Fibroblast of skin of left quadriceps (primary cell): Measurements from ENCODE around the gene MAD1L1.
"Not testable (repeated sequence)": the region's sequence is repeated elsewhere in the genome, so short reads cannot be mapped to it uniquely, and the experiment has no call there.

Experiments used
- DNase-seq, 2 experiments: peaks; one replicate each; pipeline ENCODE4 v3.0.0-alpha.2; 2013; ENCODE audit warnings: low read depth in 2 of 2

Gene MAD1L1

GRCh38 chr7:2232766-2233520 lies at the start of gene MAD1L1:
Gene MAD1L1 (minus strand): TSS chr7:2232945. CDS start chr7:2230133, 2,812 bp downstream.
- DNase-seq, result peak; percentile 83 to 86

GRCh38 chr7:2282185-2282751 lies 49.5 kb upstream of the MAD1L1 start:
- DNase-seq, result no peak

- DNase-seq, result peak in 1 of 2 experiments; percentile 21
These were observed 48.8 kb upstream of the MAD1L1 start for GRCh38 chr7:2281541-2281940.

DNA sequence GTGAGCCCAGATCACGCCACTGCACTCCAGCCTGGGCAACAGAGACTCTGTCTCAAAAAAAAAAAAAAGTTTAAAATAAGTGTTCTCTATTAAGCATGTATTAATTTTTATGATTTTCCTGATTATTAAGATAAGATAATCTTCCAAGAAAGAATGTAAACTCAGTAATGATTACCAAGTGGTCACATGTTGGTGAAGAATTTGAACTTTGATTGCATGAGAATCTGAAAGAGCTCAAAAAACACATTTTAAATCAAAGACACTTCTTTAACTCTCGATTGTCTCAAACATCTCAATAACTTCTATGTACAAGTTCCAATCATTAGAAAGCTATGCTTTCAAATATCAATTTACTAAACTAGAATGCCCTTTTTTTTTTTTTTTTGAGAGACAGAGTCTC lies 47.7 kb upstream of the MAD1L1 start:
- DNase-seq, result no peak

- DNase-seq, result no peak
These were observed 47.2 kb upstream of the MAD1L1 start for GRCh38 chr7:2279896-2280295.

DNA sequence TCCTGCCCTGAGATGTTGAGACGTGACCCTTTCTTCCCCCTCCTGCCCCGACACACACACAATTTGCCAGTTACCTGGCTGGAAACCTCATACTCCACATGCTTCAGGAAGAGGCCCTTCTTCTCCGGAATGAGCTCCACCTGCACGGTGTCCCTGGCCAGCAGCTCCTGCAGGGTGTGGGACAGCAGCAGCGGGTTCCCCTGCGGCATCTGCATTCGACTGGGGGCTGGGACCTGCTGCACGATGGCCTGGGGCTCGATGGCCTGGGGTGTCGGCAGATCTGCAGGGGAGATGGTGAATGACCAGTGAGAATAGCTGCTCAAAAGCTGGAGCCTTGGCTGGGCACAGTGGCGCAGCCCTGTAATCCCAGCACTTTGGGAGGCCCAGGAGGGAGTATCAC lies 45.3 kb upstream of the MAD1L1 start:
- DNase-seq, result no peak

DNA sequence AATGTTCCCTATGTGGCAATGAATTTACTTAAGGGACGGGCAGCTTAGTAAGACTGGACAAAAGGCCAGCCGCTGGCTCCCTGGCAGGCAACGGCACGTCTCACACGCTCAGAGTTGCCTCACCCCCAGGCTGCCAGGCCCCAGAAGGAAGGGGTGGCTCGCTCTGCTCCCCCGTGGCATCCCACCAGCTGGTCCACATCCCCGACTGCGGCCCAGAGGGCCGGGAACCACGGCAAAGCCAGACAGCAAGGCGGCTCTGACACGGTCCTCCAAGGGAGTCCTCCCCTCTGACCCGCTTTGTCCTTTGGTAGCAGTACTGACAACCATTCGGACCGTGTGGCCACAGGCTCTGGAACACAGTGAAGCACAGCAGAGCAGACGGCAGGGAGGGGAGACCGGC lies 43.4 kb upstream of the MAD1L1 start:
- no peak for DNase-seq

DNA sequence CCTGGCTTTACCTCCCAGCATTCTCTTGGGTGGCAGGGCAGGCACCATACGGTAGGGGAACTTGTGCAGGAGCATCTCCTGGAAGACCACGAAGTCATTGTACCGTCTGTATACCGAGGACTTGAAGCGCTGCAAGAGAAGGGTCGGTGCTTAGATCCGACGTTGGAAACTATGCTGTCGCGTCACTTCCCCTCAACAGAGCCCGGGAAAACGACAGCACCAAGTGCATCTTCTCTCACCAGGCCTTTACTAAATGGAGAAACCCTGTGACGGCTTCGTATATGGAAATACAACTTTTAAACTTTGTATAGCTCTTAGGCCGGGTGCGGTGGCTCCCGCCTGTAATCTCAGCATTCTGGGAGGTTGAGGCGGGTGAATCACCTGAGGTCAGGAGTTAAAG lies 42.4 kb upstream of the MAD1L1 start:
- no peak for DNase-seq

DNA sequence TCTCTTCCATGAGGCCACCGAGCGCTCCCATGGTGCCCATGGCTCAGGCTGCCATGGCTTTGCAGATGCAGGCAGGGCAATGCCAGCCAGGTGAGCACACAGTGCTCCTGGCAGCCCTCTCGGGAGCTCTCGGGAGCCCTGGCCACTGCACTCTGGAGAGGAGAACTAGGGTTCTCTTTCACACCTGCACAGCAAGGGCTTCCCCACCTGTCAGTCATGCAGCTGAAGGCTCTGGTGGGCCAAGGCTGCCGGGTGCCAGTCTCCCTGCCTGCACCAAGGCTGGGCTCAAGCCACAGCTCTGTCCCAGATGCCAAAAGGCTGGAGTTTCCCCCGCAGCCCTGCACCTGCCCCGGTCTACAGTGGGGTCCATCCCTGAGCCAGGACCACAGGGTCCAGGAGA lies 41.9 kb upstream of the MAD1L1 start:
- no peak for DNase-seq

DNA sequence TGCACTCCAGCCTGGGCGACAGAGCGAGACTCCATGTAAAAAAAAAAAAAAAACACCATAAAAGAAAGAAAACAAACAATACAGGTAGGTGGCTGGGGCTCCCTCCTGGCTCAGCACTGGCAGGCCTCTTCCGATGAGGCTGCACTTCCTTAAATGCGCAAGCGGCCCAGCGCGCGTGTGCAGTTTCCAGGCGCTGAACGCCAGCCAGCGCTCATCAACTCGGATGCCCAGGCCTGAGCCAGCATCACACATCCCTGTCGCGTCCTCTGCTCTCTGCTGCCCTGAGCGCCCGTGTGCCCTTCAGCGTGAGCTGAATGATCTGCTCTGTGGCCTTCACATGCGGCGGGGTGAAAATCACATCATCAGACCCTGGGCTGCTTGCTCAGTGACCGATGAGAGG lies 41.1 kb upstream of the MAD1L1 start:
- DNase-seq, result no peak

GRCh38 chr7:2272031-2272430 lies 39.3 kb upstream of the MAD1L1 start:
- DNase-seq, result no peak

GRCh38 chr7:2271273-2272026 lies 38.7 kb upstream of the MAD1L1 start:
- DNase-seq, result no peak

DNA sequence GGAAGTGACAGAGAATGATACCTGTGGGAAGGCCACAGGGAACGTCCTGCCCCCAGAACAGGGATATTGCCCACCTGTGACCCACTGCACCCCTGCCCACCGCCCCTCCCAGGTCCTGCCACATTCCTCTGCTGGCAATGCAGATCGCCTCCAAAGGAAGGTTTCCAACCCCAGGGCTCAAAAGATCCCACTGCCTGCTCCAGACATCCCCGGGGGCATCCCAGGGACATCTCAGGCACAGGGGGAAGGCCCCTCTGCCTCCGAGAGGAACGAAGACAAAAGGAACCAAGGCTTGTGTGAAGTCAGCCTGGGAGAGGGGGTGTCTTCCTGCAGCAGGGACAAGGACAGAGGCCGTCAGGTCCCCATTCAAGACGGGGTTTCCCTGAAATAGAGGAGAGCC lies 37.8 kb upstream of the MAD1L1 start:
- no peak for DNase-seq

DNA sequence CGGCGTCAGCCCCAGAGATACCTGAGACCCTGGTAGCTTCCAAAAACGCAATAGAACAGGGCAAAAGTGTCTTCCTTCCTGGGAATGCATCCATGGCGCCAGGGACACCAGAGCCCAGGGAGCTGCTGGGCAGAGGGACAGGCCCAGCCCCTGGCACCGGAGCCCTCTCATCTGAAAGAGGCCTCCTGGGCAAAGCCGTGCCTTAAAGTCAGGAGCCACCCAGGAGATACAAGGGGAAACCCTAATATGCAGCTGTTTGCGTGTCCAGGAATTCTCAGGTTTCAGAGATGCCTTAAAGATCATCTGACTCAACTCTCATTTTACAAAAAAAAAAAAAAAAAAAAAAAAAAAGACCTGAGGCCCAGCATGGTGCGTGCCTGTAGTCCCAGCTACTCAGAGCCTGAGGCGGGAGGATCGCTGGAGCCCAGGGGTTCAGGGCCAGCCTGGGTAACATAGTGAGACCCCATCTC lies 37.3 kb upstream of the MAD1L1 start:
- no peak for DNase-seq

GRCh38 chr7:2269089-2269990 lies 36.6 kb upstream of the MAD1L1 start:
- DNase-seq, result not testable (repeated sequence)

DNA sequence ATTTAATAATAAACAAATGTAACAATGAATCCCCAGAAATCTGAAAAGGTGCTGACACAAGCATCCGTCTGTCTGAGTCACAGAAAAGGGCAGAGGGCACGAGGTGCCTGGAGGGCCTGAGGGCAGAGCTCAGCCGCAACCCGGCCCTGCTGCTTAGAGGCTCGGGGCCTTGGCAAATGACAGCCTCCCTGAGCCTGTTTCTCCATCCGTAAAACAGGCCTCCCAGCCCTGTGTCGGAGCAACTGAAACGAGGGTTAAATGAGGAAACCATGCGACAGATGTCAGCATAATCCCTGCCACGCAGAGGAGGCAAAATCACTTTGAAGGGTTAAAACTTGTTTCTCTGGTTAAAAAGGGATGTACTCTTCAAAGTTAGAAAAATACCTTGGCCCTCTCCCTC lies 34.2 kb upstream of the MAD1L1 start:
- DNase-seq, result no peak

- no peak for DNase-seq
These were observed 31.4 kb upstream of the MAD1L1 start for GRCh38 chr7:2264158-2264557.

DNA sequence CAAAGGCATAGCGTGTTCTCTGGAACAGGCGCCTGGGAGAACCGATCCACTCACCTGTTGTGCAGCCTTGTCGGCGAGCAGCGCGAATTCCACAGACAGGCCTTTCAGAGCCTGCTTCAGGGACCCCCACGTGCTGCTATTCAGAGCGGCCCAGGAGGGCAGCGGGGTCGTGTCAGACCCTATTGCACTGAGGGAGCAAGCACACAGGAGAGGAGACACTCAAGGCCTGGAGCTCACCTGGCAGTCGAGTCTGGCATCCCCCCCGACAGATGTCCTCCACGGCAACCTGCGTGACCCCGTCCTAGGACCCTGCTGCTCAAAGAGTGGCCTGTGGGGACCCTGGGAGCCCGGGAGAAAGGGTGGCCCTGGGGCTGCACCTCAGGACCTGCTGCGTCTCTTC lies 30.4 kb upstream of the MAD1L1 start:
- DNase-seq, result no peak

GRCh38 chr7:2261611-2262010 lies 28.9 kb upstream of the MAD1L1 start:
- DNase-seq, result no peak

DNA sequence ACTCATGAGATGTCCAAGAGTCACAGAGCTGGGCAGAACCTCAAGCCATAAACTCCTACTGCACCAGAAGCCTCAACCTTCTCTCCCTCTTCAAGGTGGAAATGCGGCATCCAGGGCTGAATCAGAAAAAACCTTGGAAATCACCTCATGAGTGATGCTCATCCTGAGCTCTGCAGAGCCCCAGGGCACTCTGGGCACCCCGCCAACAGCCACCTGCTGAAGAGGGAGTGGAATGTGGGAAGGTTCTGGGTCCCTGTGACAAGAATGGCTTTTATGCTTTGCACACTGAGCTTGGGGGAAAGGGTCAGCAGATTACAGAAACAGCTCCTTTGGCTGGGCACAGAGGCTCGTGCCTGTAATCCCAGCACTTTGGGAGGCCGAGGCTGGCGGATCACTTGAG lies 28.1 kb upstream of the MAD1L1 start:
- no peak for DNase-seq

DNA sequence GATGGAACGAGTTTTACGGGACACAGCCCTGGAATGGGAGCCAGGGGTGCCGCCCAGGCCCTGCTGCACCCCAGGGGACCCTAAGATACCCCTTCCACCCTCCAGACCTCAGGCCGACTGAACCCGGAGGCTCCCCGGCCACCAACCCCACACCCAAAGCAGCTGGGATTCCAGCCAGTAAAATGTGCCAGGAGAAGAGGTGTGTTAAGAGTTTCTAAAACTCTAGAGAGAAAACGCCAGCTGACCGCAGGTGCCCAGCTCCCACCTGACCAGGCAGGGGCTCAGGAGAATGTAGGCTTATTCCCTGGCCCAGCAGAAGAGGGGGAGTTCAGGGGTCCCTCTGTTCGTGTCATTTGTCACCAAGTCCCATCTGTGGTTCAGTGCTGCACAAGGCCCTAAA lies 26.7 kb upstream of the MAD1L1 start:
- no peak for DNase-seq
